Stimulated activated naive CD8-positive, alpha-beta T cell treated with anti-CD3 and anti-CD28 coated beads, Interleukin-15, Interleukin-2, amounts not matched to agents 100 ng/mL and 50 ng/mL, for 24 hours (primary cell): Measurements from ENCODE around the gene CNPPD1.

ENCODE experiments used
- H3K27ac Mint-ChIP-seq: one replicate; pipeline ENCODE4 v1.8.0; 2021; ENCODE audit warnings: mild to moderate bottlenecking, mixed read lengths
- H3K27me3 Mint-ChIP-seq: one replicate; pipeline ENCODE4 v1.8.0; 2021; ENCODE audit warnings: mixed read lengths
- H3K36me3 Mint-ChIP-seq: one replicate; pipeline ENCODE4 v1.8.0; 2021; ENCODE audit warnings: low read depth, mixed read lengths
- H3K4me1 Mint-ChIP-seq: one replicate; pipeline ENCODE4 v1.8.0; 2021; ENCODE audit warnings: low read depth, mixed read lengths
- H3K4me3 Mint-ChIP-seq: one replicate; pipeline ENCODE4 v1.8.0; 2021; ENCODE audit warnings: mild to moderate bottlenecking, mixed read lengths
- H3K9me3 Mint-ChIP-seq: one replicate; pipeline ENCODE4 v1.8.0; 2021; ENCODE audit warnings: mixed read lengths

CNPPD1 gene

GRCh38 chr2:219176818-219177551, at the start of gene CNPPD1:
TSS of gene CNPPD1 (minus strand) at chr2:219176925. CDS start at chr2:219176828, 97 bp downstream.
- Mint-ChIP-seq H3K27me3 (no peaks in the 10 kb centered on the region), H3K4me1 (peaks cover 60% of the 10 kb centered on the region), H3K27ac (peak within 1 kb of the TSS; percentile 91), H3K9me3 (no peaks in the 10 kb centered on the region), H3K36me3 (peaks cover 38% of the 10 kb centered on the region), H3K4me3 (peak within 1 kb of the TSS; percentile 88)

- peaks cover 47% of the 10 kb centered on the region for H3K36me3 Mint-ChIP-seq
- H3K4me3 Mint-ChIP-seq: no peak overlapping the region
- H3K27ac Mint-ChIP-seq: no peak overlapping the region
- no peaks in the 10 kb centered on the region for H3K27me3 Mint-ChIP-seq
- H3K9me3 Mint-ChIP-seq: no peaks in the 10 kb centered on the region
- peaks cover 32% of the 10 kb centered on the region for H3K4me1 Mint-ChIP-seq
Measured at GRCh38 chr2:219225350-219225749, 48.6 kb upstream of the CNPPD1 start.

- H3K36me3 Mint-ChIP-seq: peaks cover 47% of the 10 kb centered on the region
- H3K4me1 Mint-ChIP-seq: peaks cover 29% of the 10 kb centered on the region
- H3K9me3 Mint-ChIP-seq: no peaks in the 10 kb centered on the region
- H3K4me3 Mint-ChIP-seq: no peak overlapping the region
- no peak overlapping the region for H3K27ac Mint-ChIP-seq
- no peaks in the 10 kb centered on the region for H3K27me3 Mint-ChIP-seq
Measured at GRCh38 chr2:219223831-219224610, 47.3 kb upstream of the CNPPD1 start.

- Mint-ChIP-seq H3K4me3 (no peak overlapping the region), H3K9me3 (no peaks in the 10 kb centered on the region), H3K27me3 (no peaks in the 10 kb centered on the region), H3K36me3 (peaks cover 48% of the 10 kb centered on the region), H3K27ac (no peak overlapping the region), H3K4me1 (peaks cover 27% of the 10 kb centered on the region)
Measured at GRCh38 chr2:219221957-219222518, 45.3 kb upstream of the CNPPD1 start.

GRCh38 chr2:219220652-219221402, 44.1 kb upstream of the CNPPD1 start:
- Mint-ChIP-seq H3K9me3 (no peaks in the 10 kb centered on the region), H3K27ac (no peak overlapping the region), H3K36me3 (peaks cover 46% of the 10 kb centered on the region), H3K27me3 (no peaks in the 10 kb centered on the region), H3K4me3 (no peak overlapping the region), H3K4me1 (peaks cover 29% of the 10 kb centered on the region)

GRCh38 chr2:219219784-219220532, 43.2 kb upstream of the CNPPD1 start:
- H3K27ac Mint-ChIP-seq: no peak overlapping the region
- H3K36me3 Mint-ChIP-seq: peaks cover 40% of the 10 kb centered on the region
- H3K4me3 Mint-ChIP-seq: no peak overlapping the region
- no peaks in the 10 kb centered on the region for H3K9me3 Mint-ChIP-seq
- H3K4me1 Mint-ChIP-seq: peaks cover 24% of the 10 kb centered on the region
- no peaks in the 10 kb centered on the region for H3K27me3 Mint-ChIP-seq

- H3K4me3 Mint-ChIP-seq: peak within 1 kb of the TSS; percentile 85
- peaks cover 39% of the 10 kb centered on the region for H3K36me3 Mint-ChIP-seq
- no peaks in the 10 kb centered on the region for H3K27me3 Mint-ChIP-seq
- H3K4me1 Mint-ChIP-seq: peaks cover 23% of the 10 kb centered on the region
- peak within 1 kb of the TSS; percentile 84 for H3K27ac Mint-ChIP-seq
- no peaks in the 10 kb centered on the region for H3K9me3 Mint-ChIP-seq
Measured at GRCh38 chr2:219218732-219219701, 42.3 kb upstream of the CNPPD1 start, which contains the start of gene ABCB6. TSS of gene ABCB6 (minus strand) at chr2:219218958. CDS start at chr2:219218673, 285 bp downstream.

- Mint-ChIP-seq H3K27ac (peak overlapping the region; percentile 84), H3K4me1 (peaks cover 23% of the 10 kb centered on the region), H3K27me3 (no peaks in the 10 kb centered on the region), H3K4me3 (peak overlapping the region; percentile 85), H3K9me3 (no peaks in the 10 kb centered on the region), H3K36me3 (peaks cover 36% of the 10 kb centered on the region)
Measured at GRCh38 chr2:219218217-219218731, 41.5 kb upstream of the CNPPD1 start.

GRCh38 chr2:219216535-219216915, 39.8 kb upstream of the CNPPD1 start:
- H3K4me3 Mint-ChIP-seq: peak overlapping the region; percentile 58
- peaks cover 39% of the 10 kb centered on the region for H3K36me3 Mint-ChIP-seq
- no peaks in the 10 kb centered on the region for H3K27me3 Mint-ChIP-seq
- no peaks in the 10 kb centered on the region for H3K9me3 Mint-ChIP-seq
- H3K4me1 Mint-ChIP-seq: peaks cover 27% of the 10 kb centered on the region
- H3K27ac Mint-ChIP-seq: peak overlapping the region; percentile 26

- Mint-ChIP-seq H3K9me3 (no peaks in the 10 kb centered on the region), H3K4me3 (no peak overlapping the region), H3K36me3 (peaks cover 39% of the 10 kb centered on the region), H3K27me3 (no peaks in the 10 kb centered on the region), H3K4me1 (peaks cover 32% of the 10 kb centered on the region), H3K27ac (no peak overlapping the region)
Measured at GRCh38 chr2:219215871-219216534, 39.3 kb upstream of the CNPPD1 start.

- Mint-ChIP-seq H3K36me3 (peaks cover 47% of the 10 kb centered on the region), H3K4me1 (peaks cover 42% of the 10 kb centered on the region), H3K27me3 (no peaks in the 10 kb centered on the region), H3K4me3 (no peak overlapping the region), H3K27ac (no peak overlapping the region), H3K9me3 (no peaks in the 10 kb centered on the region)
Measured at GRCh38 chr2:219214786-219215185, 38.1 kb upstream of the CNPPD1 start.

GRCh38 chr2:219214141-219214540, 37.4 kb upstream of the CNPPD1 start:
- H3K27ac Mint-ChIP-seq: no peak overlapping the region
- H3K36me3 Mint-ChIP-seq: peaks cover 46% of the 10 kb centered on the region
- H3K27me3 Mint-ChIP-seq: no peaks in the 10 kb centered on the region
- H3K9me3 Mint-ChIP-seq: no peaks in the 10 kb centered on the region
- peaks cover 46% of the 10 kb centered on the region for H3K4me1 Mint-ChIP-seq
- no peak overlapping the region for H3K4me3 Mint-ChIP-seq
